ENCODE data around the gene CDH4. TPM values are rescaled to one million over a fixed set of nuclear protein-coding genes. Genes with fewer than 3 reads are reported as not detected.

CDH4 gene
- total and polyA plus RNA-seq, 2 donors (not counting 3 experiments of a cell fraction or from before 2014, with no cell fraction given): 0.17 to 0.51 TPM

DNA sequence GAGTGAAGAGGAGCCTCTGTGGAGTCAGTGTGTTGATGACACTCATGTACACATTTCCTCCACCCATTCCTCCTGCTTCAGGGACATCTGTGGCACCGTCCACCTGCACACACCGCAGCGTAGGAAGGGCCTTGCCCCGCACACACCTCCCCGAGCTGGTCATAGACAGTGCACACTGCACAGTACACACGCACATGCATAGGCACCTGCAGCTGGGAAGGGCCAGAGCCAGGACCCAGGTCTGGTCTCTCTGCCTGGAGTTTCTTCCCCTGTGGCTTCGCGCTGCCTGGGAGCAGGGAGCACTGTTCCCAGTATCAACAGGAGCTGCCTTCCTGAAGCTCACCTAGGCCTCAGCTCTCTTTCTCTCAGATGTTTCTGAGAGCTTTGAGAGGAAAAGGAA, 473.1 kb downstream of the CDH4 start:
- CTCF ChIA-PET: no interaction called here
- no peak for FAIRE-seq

More for the DNA sequence above, 473.1 kb downstream of the CDH4 start:
- H4K20me1 ChIP-seq (replicated peaks; ENCODE audit: control insufficient read depth, extremely low read depth, insufficient read depth, low read length): no peaks in the 10 kb centered on the region
- peaks cover 3% of the 10 kb centered on the region for H3K9me3 ChIP-seq (replicated peaks; ENCODE audit: control insufficient read depth, insufficient read depth, low read length)
- intact Hi-C loops (cut with micrococcal nuclease): no loop called here
- H3K79me2 ChIP-seq (ENCODE audit: control insufficient read depth, insufficient read depth, low read length): no peaks in the 10 kb centered on the region
- H3K4me2 ChIP-seq (ENCODE audit: insufficient read depth, low read length): no peak overlapping the region
- H3K27ac ChIP-seq (ENCODE audit: insufficient read depth, low read depth, low read length): no peak overlapping the region
- H2AFZ ChIP-seq (ENCODE audit: low read depth, low read length): no peak overlapping the region
- no peaks in the 10 kb centered on the region for H3K27me3 ChIP-seq (ENCODE audit: control insufficient read depth in 2 of 2, insufficient read depth in 2 of 2, low read length in 2 of 2)
- no peak for DNase-seq (ENCODE audit: low read depth, low spot score)
- dilution Hi-C loops (cut with MboI; ENCODE audit: extremely low pct_ligation_motif_present, low sequenced_read_pairs): no loop called here
- no peaks in the 10 kb centered on the region for H3K9me1 ChIP-seq (replicated peaks; ENCODE audit: control insufficient read depth, extremely low read depth, insufficient read depth, low read length)
- H3K9ac ChIP-seq (replicated peaks; ENCODE audit: extremely low read depth, insufficient read depth, low read length): no peak overlapping the region
- TF ChIP-seq, protein P1, sequence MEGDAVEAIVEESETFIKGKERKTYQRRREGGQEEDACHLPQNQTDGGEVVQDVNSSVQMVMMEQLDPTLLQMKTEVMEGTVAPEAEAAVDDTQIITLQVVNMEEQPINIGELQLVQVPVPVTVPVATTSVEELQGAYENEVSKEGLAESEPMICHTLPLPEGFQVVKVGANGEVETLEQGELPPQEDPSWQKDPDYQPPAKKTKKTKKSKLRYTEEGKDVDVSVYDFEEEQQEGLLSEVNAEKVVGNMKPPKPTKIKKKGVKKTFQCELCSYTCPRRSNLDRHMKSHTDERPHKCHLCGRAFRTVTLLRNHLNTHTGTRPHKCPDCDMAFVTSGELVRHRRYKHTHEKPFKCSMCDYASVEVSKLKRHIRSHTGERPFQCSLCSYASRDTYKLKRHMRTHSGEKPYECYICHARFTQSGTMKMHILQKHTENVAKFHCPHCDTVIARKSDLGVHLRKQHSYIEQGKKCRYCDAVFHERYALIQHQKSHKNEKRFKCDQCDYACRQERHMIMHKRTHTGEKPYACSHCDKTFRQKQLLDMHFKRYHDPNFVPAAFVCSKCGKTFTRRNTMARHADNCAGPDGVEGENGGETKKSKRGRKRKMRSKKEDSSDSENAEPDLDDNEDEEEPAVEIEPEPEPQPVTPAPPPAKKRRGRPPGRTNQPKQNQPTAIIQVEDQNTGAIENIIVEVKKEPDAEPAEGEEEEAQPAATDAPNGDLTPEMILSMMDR (IDR thresholded peaks at IDR 0.05; ENCODE audit: extremely low read depth in 1 of 2, insufficient read depth in 1 of 2, low read depth in 1 of 2, low read length in 2 of 2): no peak
- TF ChIP-seq GATA2 (IDR thresholded peaks at IDR 0.05; ENCODE audit: insufficient read depth, insufficient read length, low read depth, low read length) (no peak), POLR2AphosphoS5 (IDR thresholded peaks at IDR 0.05; ENCODE audit: insufficient read depth, low read depth, low read length) (no peak), FOS (IDR thresholded peaks at IDR 0.05; ENCODE audit: borderline replicate concordance, insufficient read depth, low read length) (no peak), EZH2 (IDR thresholded peaks at IDR 0.05; ENCODE audit: borderline replicate concordance, low read depth, low read length, severe bottlenecking) (no peak), JUN (IDR thresholded peaks at IDR 0.05; ENCODE audit: borderline replicate concordance, insufficient read depth, insufficient read length, low read depth) (no peak), POLR2A (IDR thresholded peaks at IDR 0.05; ENCODE audit: low read depth, low read length) (no peak), MYC (IDR thresholded peaks at IDR 0.05; ENCODE audit: low read depth, low read length) (no peak)
- TF ChIP-seq, protein P2, sequence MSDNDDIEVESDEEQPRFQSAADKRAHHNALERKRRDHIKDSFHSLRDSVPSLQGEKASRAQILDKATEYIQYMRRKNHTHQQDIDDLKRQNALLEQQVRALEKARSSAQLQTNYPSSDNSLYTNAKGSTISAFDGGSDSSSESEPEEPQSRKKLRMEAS (IDR thresholded peaks at IDR 0.05; ENCODE audit: insufficient read depth, insufficient read length): no peak
- no peaks in the 10 kb centered on the region for H3K36me3 ChIP-seq (ENCODE audit: control insufficient read depth in 2 of 2, extremely low read depth in 1 of 2, insufficient read depth in 2 of 2, low read length in 2 of 2)
- no peaks in the 10 kb centered on the region for H3K4me1 ChIP-seq (ENCODE audit: control insufficient read depth, extremely low read depth, insufficient read depth, low read length)
- BruUV-seq (replicated peaks): no TSS peak
- POLR2A ChIA-PET: no interaction called here
- H3K4me3 ChIP-seq (replicated peaks in 1 of 3; ENCODE audit: insufficient read depth in 1 of 3, low read depth in 1 of 3, low read length in 3 of 3): no peak overlapping the region

Data from endothelial cell of umbilical vein (primary cell).